Measurements from ENCODE around the gene CDCA3. TPM values are rescaled to one million over a fixed set of nuclear protein-coding genes. Genes with fewer than 3 reads are reported as not detected.

CDCA3 gene
- total and polyA plus RNA-seq, 2 of the 13 experiments (the other 11 are each of a cell fraction or from before 2014, with no cell fraction given): 32.7 to 56.5 TPM

DNA sequence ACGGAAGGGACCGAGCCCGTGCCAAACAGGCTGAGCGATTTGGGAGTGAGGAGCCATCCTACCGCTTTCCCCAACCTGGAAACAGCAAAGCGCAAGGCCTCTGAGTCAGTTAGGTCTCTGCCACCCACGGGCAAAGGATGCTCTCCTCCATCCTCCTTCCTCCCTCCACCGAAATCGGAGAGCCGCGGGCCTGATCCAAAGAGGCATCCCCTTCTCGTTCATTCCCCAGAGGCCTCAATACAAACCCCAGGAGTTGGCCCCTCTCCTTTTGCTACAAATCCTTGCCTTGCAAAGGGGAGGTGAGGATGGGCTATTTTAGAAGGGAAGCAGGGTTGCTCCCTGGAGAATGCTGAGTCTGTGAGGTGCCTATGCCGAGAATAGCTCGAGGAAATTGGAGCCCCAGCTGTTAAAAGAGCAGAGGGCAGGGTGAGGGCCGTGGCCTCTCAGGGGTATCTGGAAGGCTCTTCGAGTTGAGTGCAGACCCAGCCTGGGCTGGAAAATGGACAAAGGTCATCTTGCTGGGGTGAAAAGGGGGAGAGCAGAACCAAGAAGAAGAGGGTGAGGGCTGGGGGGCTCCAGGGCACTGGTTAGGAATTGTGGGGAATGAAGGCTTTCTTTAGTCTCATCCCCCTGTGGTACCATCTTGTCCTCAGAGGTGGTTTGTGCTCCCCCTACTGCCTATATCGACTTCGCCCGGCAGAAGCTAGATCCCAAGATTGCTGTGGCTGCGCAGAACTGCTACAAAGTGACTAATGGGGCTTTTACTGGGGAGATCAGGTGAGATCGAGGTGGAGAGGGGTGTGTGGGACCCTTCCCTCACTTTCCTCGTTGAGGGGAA is 17.3 kb upstream of the CDCA3 start:
- peak overlapping the region; percentile 87 for H3K27ac ChIP-seq (ENCODE audit: extremely low read length, insufficient read depth, low read length)
- DNase-seq (ENCODE audit: low spot score) (no peak), ATAC-seq (no peak), FAIRE-seq (peak; percentile 32)
- POLR2A ChIA-PET: interaction anchor here (0.5 to 6.0 kb wide), 19 partner anchors 12 to 1039 kb away, joined by 3 to 132 read pairs (median 11); partner anchors contain the start of genes C12orf57, CDCA3, ENO2 and RNU7-1
- 7% methylated on average over 17 of the region's 22 CpGs for WGBS (ENCODE audit: low lambda C conversion rate)
- H3K36me3 ChIP-seq (replicated peaks in 1 of 2; ENCODE audit: control insufficient read depth in 1 of 2, insufficient read depth in 2 of 2, low read length in 2 of 2): peaks cover 12 to 27% of the 10 kb centered on the region in 2 experiments
- H3K79me2 ChIP-seq (ENCODE audit: insufficient read depth, low read length): peaks cover 29% of the 10 kb centered on the region
- intact Hi-C loops (cut with micrococcal nuclease; ENCODE audit: unreplicated experiment) (loop anchor here (1.0 to 2.0 kb wide), 2 partner anchors 16 to 23 kb away; partner anchors contain the start of gene USP5), in situ Hi-C loops (cut with HindIII; ENCODE audit: extremely low pct_ligation_motif_present, low pct_unique_long_range_greater_than_20kb) (no loop called here)
- peaks cover 45% of the 10 kb centered on the region for H3K4me1 ChIP-seq (ENCODE audit: insufficient read depth, low read length)
- no peaks in the 10 kb centered on the region; a peak in 1 of 5 replicates for H3K27me3 ChIP-seq (ENCODE audit: control insufficient read depth in 1 of 2, insufficient read depth in 2 of 2, low read length in 2 of 2)
- H3K9ac ChIP-seq (ENCODE audit: insufficient read depth, low read depth, low read length): peak overlapping the region; percentile 95
- H3K4me2 ChIP-seq (ENCODE audit: low read depth, low read length): peak overlapping the region; percentile 93
- peaks cover 44% of the 10 kb centered on the region for H4K20me1 ChIP-seq (ENCODE audit: insufficient read depth, low read length)
- CTCF ChIA-PET (ENCODE audit: low intra/inter-chr PET ratio, low total read pairs): interaction anchor here (0.7 to 1.4 kb wide), 6 partner anchors 56 to 97 kb away, joined by 3 to 14 read pairs (median 4); no protein-coding TSS in a partner anchor
- H3K4me3 ChIP-seq (replicated peaks in 1 of 3; ENCODE audit: insufficient read depth in 1 of 3, low read depth in 2 of 3, low read length in 3 of 3): peak overlapping the region; percentile 88 to 96 (median 92)
- H3K9me3 ChIP-seq (ENCODE audit: low read length): no peaks in the 10 kb centered on the region
- TSS peak; percentile 51 for BruUV-seq (replicated peaks)
- no peak overlapping the region for H2AFZ ChIP-seq (ENCODE audit: low read length)
- TF ChIP-seq ZEB1 (IDR thresholded peaks at IDR 0.05; ENCODE audit: insufficient replicate concordance, low read depth): peak; percentile 32
- no peak for TF ChIP-seq ZNF496 (CRISPR knock-in tag; IDR thresholded peaks at IDR 0.05; ENCODE audit: insufficient replicate concordance)
- TF ChIP-seq SCMH1 (CRISPR knock-in tag; IDR thresholded peaks at IDR 0.05; ENCODE audit: borderline replicate concordance): no peak
- TF ChIP-seq POLR2G (IDR thresholded peaks at IDR 0.05; ENCODE audit: low read depth, low read length): 0 out of 2 replicates have a peak, but pooled peaks have one; percentile 16
- TF ChIP-seq, protein P1, sequence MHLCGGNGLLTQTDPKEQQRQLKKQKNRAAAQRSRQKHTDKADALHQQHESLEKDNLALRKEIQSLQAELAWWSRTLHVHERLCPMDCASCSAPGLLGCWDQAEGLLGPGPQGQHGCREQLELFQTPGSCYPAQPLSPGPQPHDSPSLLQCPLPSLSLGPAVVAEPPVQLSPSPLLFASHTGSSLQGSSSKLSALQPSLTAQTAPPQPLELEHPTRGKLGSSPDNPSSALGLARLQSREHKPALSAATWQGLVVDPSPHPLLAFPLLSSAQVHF (CRISPR knock-in tag; IDR thresholded peaks at IDR 0.05): no peak
- TF ChIP-seq ZNF292 (CRISPR knock-in tag; IDR thresholded peaks at IDR 0.05; ENCODE audit: borderline replicate concordance, low read depth): no peak
- no peak for TF ChIP-seq NFIB (CRISPR knock-in tag; IDR thresholded peaks at IDR 0.05; ENCODE audit: borderline replicate concordance)
- TF ChIP-seq HDAC1 (CRISPR knock-in tag; IDR thresholded peaks at IDR 0.05): peak; percentile 23; the same call in 1 of the 2 replicates
- TF ChIP-seq ZNF792 (CRISPR knock-in tag; IDR thresholded peaks at IDR 0.05): 0 out of 2 replicates have a peak, but pooled peaks have one; percentile 6
- peak; percentile 50 for TF ChIP-seq ZNF441 (CRISPR knock-in tag; IDR thresholded peaks at IDR 0.05; ENCODE audit: borderline replicate concordance)
- TF ChIP-seq PITX1 (CRISPR knock-in tag; IDR thresholded peaks at IDR 0.05): 0 out of 2 replicates have a peak, but pooled peaks have one; percentile 5
- no peak for TF ChIP-seq ZSCAN9 (CRISPR knock-in tag; IDR thresholded peaks at IDR 0.05; ENCODE audit: borderline replicate concordance)
- TF ChIP-seq AKAP8 (CRISPR knock-in tag; IDR thresholded peaks at IDR 0.05): peak; percentile 79
- TF ChIP-seq, protein P2, sequence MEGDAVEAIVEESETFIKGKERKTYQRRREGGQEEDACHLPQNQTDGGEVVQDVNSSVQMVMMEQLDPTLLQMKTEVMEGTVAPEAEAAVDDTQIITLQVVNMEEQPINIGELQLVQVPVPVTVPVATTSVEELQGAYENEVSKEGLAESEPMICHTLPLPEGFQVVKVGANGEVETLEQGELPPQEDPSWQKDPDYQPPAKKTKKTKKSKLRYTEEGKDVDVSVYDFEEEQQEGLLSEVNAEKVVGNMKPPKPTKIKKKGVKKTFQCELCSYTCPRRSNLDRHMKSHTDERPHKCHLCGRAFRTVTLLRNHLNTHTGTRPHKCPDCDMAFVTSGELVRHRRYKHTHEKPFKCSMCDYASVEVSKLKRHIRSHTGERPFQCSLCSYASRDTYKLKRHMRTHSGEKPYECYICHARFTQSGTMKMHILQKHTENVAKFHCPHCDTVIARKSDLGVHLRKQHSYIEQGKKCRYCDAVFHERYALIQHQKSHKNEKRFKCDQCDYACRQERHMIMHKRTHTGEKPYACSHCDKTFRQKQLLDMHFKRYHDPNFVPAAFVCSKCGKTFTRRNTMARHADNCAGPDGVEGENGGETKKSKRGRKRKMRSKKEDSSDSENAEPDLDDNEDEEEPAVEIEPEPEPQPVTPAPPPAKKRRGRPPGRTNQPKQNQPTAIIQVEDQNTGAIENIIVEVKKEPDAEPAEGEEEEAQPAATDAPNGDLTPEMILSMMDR (CRISPR knock-in tag; IDR thresholded peaks at IDR 0.05): peak; percentile 50
- peak; percentile 1; the same call in 1 of the 2 replicates for TF ChIP-seq SAP130 (CRISPR knock-in tag; IDR thresholded peaks at IDR 0.05; ENCODE audit: low read depth)
- TF ChIP-seq, protein P3, sequence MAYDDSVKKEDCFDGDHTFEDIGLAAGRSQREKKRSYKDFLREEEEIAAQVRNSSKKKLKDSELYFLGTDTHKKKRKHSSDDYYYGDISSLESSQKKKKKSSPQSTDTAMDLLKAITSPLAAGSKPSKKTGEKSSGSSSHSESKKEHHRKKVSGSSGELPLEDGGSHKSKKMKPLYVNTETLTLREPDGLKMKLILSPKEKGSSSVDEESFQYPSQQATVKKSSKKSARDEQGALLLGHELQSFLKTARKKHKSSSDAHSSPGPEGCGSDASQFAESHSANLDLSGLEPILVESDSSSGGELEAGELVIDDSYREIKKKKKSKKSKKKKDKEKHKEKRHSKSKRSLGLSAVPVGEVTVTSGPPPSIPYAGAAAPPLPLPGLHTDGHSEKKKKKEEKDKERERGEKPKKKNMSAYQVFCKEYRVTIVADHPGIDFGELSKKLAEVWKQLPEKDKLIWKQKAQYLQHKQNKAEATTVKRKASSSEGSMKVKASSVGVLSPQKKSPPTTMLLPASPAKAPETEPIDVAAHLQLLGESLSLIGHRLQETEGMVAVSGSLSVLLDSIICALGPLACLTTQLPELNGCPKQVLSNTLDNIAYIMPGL (CRISPR knock-in tag; IDR thresholded peaks at IDR 0.05; ENCODE audit: borderline replicate concordance in 1 of 2, low read depth in 1 of 2): peak in 1 of 2 experiments; percentile 15; a peak in 2 of 4 replicates

All from HepG2 (cell line).